HG02870 (cell line): ENCODE measurements around the gene PLXNA2.

ENCODE experiments used
- ATAC-seq: cut with Tn5 transposase; IDR thresholded peaks from one replicate; pipeline ENCODE4 v1.9.1; 2021; ENCODE audit warnings: mild to moderate bottlenecking, moderate library complexity; ENCODE audit not compliant: unreplicated experiment

Gene PLXNA2

GRCh38 chr1:208149776-208150514, 94.2 kb downstream of the PLXNA2 start:
- no peak for ATAC-seq

DNA sequence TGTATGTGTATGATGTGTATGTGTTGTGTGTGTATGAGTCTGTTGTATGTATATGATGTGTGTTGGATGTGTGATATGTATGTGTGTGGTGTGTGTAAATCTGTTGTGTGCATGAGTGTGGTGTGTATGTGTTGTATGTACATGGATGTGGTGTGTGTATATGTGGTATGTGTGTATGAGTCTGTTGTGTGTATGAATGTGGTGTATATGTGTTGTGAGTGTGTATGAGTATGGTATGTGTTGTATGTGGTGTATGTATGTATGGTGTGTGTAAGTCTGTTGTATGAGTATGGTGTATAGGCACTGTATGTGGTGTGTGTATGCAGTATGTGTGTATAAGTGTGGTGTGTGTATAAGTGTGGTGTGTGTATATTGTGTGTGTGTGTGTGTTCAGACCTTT, 95.0 kb downstream of the PLXNA2 start:
- no peak for ATAC-seq

GRCh38 chr1:208148380-208148779, 95.8 kb downstream of the PLXNA2 start:
- no peak for ATAC-seq

- ATAC-seq: no peak
Measured at GRCh38 chr1:208146650-208147049, 97.5 kb downstream of the PLXNA2 start.

DNA sequence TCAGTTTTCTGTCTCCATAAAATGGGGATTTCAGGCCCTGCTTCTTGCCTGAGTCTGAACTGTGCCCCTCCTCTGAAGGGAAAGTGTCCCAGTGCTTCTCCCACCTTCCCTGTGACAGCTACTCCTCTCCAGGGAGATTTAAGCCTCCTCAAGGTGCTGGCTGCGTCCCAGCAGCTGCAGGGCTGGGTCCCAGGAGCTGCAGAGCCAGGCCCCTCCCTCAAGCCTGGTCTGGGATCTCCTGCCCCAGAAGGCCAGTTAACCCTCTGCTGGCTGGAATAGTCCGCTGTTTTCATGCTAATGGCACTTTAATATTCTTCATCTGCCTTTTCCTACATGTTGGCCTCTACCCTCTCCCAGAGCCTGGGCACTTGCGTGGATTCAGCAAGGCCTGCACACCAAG, 99.0 kb downstream of the PLXNA2 start:
- no peak for ATAC-seq

DNA sequence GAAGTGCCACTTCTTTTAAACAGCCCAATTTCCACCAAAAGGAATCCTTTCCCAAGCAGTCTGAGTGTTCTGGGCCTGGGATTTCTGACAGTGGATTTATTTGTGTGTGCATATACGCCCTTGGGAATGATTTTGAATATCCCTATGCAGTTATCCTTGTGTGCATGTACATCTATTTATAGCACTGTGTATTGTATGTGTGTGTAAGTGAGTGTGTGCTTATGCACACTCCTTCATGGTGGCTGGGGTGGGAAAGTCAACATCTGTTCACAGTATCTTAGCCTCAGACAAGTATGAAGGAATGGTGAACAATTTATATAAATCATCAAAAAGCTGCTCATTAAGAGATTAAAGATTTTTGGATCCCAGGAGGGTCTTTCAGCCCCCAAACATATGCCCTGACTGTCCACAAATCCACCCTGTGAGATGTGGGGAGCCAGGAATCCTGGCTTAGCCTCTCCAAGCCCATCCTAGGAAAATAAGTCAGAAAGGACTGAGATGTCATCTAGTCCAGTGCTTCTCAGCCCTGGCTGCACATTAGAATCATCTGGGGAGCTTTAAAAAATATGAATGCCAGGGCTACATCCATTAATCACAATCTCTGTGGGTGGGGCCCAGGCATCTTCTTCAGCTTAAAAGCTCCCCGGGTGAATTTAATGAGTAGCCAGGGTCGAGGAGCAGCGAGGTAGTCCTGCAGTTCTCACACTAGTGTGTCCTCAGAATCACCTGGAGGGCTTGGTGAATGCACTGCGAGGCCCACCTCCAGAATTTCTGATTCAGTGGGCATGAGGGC, 101.4 kb downstream of the PLXNA2 start:
- ATAC-seq: no peak

DNA sequence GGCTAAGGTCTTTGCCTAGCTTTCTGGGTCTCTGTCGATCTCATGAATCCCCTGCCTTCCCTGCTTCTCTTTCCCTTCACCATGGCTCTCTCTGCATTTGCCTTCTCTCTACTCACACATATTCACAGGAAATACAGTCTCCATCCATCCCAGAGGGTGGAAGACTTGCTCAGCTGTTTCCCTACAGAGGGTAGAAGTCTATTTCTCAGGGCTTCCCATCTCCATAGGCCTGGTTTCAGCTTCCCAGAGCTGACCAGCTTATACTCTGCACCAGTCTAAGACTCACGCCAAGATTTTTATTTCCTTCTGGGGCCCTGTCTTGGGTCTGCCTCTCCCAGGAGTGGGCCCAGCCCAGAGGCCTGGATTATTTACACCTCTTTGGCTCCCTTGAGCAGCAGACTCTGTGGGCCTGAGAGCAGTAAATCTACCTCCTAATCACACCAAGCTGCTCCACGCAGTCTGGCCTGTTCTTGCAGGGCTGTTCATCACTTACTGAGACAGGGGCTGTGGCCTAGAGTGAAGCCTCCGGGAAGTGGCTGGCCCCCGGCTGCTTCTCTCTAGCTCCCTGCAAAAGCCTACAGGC, 102.5 kb downstream of the PLXNA2 start:
- no peak for ATAC-seq

GRCh38 chr1:208139434-208140045, 104.6 kb downstream of the PLXNA2 start:
- ATAC-seq: no peak

GRCh38 chr1:208137193-208137592, 107.0 kb downstream of the PLXNA2 start:
- no peak for ATAC-seq

DNA sequence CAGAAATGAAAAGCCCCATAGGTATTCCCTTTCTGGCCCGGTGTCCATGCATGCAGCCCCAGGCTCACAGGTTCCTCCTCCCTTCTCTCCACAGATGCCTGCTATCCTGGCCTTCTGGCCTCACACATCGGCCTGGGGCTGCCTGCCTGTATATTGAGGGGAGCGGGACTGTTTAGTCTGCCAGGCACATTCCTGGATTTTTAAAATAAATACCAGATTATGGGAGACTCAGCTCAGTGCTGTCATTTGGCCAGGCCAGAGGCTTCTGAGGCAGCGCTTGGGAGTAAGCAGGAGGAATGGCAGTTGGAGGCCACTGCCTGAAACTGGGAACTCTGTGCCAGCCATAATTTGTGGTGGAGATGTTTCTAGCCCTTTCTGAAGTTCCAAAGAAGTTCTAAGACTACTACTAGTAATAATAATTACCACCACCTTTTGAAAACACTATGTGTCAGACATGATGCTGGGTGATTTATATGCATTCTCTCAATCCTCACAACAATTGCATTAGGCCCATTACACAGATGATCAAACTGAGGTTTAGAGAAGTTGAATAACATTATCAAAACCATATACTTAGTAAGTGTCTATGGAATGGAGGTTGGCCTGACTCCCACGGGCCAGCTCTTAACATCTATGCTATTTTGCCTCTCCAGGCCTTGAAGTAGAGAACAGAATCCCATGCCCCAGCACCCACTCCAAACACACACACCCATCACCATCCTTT, 107.6 kb downstream of the PLXNA2 start:
- no peak for ATAC-seq

GRCh38 chr1:208135354-208135753, 108.8 kb downstream of the PLXNA2 start:
- no peak for ATAC-seq

GRCh38 chr1:208134491-208134890, 109.7 kb downstream of the PLXNA2 start:
- no peak for ATAC-seq

- ATAC-seq: no peak
Measured at GRCh38 chr1:208133355-208133754, 110.8 kb downstream of the PLXNA2 start.

DNA sequence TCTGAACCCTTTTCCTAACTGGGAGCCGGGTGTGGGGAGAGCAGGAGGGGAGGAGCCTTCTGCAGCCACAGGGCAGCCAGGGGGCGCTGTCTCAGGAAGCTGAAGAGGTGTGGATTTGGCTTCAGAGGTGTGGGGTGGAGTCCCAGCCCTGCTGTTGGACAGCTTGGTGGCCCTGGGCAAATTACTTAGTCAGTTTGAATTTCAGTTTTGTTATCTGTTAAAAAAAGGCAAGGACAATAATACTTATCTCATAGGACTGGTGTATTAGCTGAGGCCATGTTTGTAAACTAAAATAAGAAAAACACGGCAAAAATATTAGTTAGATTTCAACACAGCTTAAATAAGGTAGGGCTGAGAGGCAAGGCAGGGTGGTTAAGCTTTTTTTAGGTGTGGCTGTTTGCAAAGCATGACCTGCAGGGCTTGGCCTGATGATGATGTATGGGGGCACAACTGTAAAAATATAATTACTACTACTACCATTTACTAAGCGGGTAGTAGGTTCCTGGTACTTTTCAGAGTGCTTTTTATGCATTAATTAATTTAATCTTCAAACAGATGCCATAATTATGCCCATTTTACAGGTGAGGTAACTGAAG, 111.8 kb downstream of the PLXNA2 start:
- peak; percentile 89 for ATAC-seq

DNA sequence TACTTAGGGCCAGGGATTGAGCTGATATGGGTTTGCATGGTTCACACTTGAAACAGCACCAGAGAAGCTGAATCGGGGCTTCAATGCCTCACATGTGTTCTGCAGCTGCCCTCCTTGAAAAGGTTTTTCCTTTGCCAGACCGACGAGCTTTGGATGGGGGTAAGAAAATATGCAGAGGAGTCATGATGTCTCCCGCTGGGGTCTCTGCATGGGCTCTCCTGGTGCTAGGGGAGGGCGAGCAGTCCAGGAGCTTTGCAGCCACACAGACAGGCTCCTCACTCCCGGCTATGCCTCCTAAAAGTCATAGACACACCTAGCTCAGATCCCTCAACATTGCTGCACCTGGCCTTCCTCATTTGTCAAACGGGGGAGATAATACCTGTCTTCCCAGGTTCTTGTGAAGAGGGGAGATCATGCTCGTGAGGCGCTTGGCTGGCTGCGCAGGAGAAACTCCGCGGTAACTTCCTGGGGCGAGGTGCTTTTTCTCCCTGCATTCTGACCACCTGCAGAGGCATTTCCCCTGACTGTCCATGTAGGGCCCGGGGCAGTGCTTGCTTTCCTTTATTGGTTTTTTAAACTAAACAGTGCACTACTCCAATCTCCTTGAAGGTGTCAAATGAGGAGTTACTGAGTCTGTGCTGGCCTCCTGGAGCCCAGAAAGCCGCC, 112.4 kb downstream of the PLXNA2 start:
- peak; percentile 42 for ATAC-seq

DNA sequence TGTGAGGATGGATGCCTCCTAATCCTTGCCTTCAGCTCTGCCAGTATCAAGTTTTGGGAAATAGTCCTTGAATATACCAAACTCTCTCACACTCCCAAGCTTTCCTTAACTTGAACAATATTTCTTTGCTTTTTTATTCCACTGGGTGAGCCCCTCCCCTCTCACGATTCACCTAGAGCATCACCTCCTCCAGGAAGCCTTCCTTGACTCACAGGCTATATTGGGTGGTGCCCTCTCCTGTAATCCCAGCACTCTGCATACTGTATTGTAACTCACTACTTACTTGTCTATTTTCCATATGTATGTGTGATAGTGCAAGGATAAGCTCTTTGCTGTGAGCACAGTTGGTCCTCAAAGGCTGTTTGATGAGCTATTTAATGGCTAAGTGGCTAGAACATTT, 114.7 kb downstream of the PLXNA2 start:
- ATAC-seq: no peak

DNA sequence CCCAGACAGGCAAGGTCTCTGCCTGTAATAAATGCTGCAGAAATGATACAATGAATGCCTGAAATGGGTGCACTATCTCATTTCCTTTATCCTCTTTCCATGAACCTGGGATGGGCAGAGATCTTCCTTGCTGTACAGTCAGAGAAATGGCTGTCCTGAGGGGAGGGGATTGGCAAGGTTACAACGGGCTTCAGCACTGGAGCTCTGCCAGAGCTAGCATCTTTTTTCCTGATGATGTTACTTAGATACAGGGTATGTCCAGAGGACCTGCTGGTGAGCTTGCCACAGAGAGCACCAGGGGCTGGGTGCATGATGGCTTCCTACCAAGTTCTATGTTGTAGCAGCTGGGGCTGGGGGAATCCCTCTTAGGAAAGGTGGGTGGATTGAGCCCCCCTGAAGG, 115.1 kb downstream of the PLXNA2 start:
- no peak for ATAC-seq

DNA sequence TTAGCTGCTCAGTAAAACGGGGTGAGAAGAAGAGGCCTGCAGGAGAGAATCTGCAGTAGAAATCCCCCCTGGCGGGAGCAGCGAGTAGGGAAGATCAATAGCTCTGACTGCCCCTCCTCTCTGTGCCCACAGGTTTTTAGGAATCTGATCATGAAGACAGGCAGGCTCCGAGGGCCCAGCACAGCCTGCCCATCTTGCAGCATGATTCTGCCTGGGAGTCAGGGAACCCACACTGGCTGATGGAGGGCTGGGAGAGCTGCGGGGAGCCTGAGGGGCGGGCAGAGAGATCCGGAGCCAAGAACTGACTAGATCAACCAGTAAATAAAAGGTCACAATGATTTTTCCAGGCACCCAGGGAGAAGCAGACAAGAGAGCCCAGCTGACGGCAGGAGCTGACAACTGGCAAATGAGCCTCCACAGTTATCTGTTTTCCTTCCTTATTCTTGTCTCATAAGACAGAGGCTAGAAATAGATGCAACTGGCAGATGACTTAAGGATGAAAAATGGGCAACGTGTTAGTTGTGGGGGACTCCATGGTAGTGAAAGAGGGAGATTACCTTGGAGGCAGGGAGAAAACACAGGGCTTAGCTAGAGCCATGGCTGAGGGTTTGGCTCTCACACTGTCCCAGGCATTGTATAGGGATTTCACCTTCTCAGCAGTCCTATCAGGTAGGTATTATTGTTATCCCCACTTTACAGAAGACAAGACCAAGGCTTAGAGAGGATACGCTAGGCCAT, 116.2 kb downstream of the PLXNA2 start:
- no peak for ATAC-seq

DNA sequence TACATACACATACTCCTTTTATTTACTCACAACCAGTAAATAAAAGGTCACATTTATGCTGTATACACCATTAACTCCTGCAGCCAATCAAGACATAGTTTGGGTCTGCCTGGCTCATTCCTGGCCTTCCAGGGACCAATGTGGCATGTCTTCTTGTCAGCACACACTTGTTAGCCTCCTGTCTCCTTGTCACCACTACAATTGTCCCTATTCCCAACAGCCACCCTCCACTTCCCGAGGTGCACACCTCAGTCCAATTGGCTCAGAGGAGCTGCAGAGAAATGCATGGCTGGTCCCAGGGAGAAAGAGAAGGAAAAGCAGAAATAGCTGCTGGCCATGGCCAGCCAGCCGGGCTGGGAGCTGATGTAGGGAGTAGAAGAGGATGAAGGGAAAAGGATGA, 116.9 kb downstream of the PLXNA2 start:
- ATAC-seq: no peak
